Neuronal stem cell (in vitro differentiated cells): ENCODE data around the gene EIF3A.

ENCODE experiments used
- DNase-seq: peaks from one replicate; pipeline ENCODE4 v3.0.0-alpha.2; 2013; ENCODE audit warnings: low spot score
- H2AFZ ChIP-seq: one replicate; pipeline ENCODE4 v1.6.1; 2013; ENCODE audit warnings: mild to moderate bottlenecking, low read length, inconsistent platforms
- H2AK5ac ChIP-seq: 2 replicates; pipeline ENCODE4 v1.6.1; 2013; ENCODE audit warnings: low read depth, mild to moderate bottlenecking, inconsistent platforms, low read length, moderate library complexity, mixed read lengths
- H2BK120ac ChIP-seq: 2 replicates; pipeline ENCODE4 v1.6.1; 2013; ENCODE audit warnings: low read depth, mild to moderate bottlenecking, inconsistent platforms, low read length, moderate library complexity, mixed read lengths
- H2BK12ac ChIP-seq: one replicate; pipeline ENCODE4 v1.6.1; 2013; ENCODE audit warnings: low read length, inconsistent platforms
- H2BK15ac ChIP-seq: 2 replicates; pipeline ENCODE4 v1.6.1; 2013; ENCODE audit warnings: mild to moderate bottlenecking, low read length, inconsistent platforms, mixed read lengths
- H2BK5ac ChIP-seq: one replicate; pipeline ENCODE4 v1.6.1; 2013; ENCODE audit warnings: inconsistent platforms, mild to moderate bottlenecking, low read length, moderate library complexity
- H3K14ac ChIP-seq: one replicate; pipeline ENCODE4 v1.6.1; 2013; ENCODE audit warnings: low read length, inconsistent platforms
- H3K18ac ChIP-seq: 2 replicates; pipeline ENCODE4 v1.6.1; 2013; ENCODE audit warnings: low read length, inconsistent platforms
- H3K23ac ChIP-seq: 2 replicates; pipeline ENCODE4 v1.6.1; 2013; ENCODE audit warnings: low read depth, mild to moderate bottlenecking, mixed read lengths, low read length, inconsistent platforms; ENCODE audit not compliant: poor library complexity
- H3K27ac ChIP-seq: replicated peaks from 3 replicates; pipeline ENCODE4 v1.5.1; 2013; ENCODE audit warnings: low read length, inconsistent platforms
- H3K27me3 ChIP-seq, 3 experiments: 2 replicates each; pipeline ENCODE4 v1.6.1; 2013; ENCODE audit warnings: low read length in 3 of 3, mild to moderate bottlenecking in 2 of 3, inconsistent platforms in 1 of 3, low read depth in 1 of 3, mixed read lengths in 1 of 3, moderate library complexity in 1 of 3; ENCODE audit not compliant: control insufficient read depth in 3 of 3, insufficient read depth in 3 of 3
- H3K36me3 ChIP-seq, 2 donors: replicated peaks in 1 of 2; 2 replicates each; pipeline ENCODE4 v1.6.1; 2013; ENCODE audit warnings: low read length in 2 of 2; ENCODE audit not compliant: control insufficient read depth in 2 of 2, insufficient read depth in 2 of 2
- H3K4ac ChIP-seq: 2 replicates; pipeline ENCODE4 v1.6.1; 2013; ENCODE audit warnings: inconsistent platforms, mild to moderate bottlenecking, low read length, moderate library complexity
- H3K4me1 ChIP-seq, 2 donors: 1 replicate in 1 of 2; 2 replicates in 1 of 2; pipeline ENCODE4 v1.6.1; 2013; ENCODE audit warnings: low read length in 2 of 2, low read depth in 1 of 2; ENCODE audit not compliant: control insufficient read depth in 2 of 2, insufficient read depth in 1 of 2
- H3K4me2 ChIP-seq: one replicate; pipeline ENCODE4 v1.6.1; 2013; ENCODE audit warnings: mild to moderate bottlenecking, low read length, inconsistent platforms; ENCODE audit not compliant: insufficient read depth, poor library complexity, severe bottlenecking
- H3K4me3 ChIP-seq, 2 donors: 2 replicates each; pipeline ENCODE4 v1.5.1; 2013; ENCODE audit warnings: low read length in 2 of 2, mild to moderate bottlenecking in 2 of 2, inconsistent platforms in 1 of 2, moderate library complexity in 1 of 2
- H3K79me1 ChIP-seq: one replicate; pipeline ENCODE4 v1.6.1; 2013; ENCODE audit warnings: low read depth, mild to moderate bottlenecking, inconsistent platforms, low read length, moderate library complexity
- H3K9ac ChIP-seq: one replicate; pipeline ENCODE4 v1.6.1; 2013; ENCODE audit warnings: mild to moderate bottlenecking, low read depth, low read length, inconsistent platforms; ENCODE audit not compliant: poor library complexity
- H3K9me3 ChIP-seq, 2 donors: replicated peaks in 1 of 2; 2 replicates each; pipeline versions ENCODE3 to v1.6.1; 2013; ENCODE audit warnings: low read length in 2 of 2, mild to moderate bottlenecking in 2 of 2, inconsistent platforms in 1 of 2, low read depth in 1 of 2, mixed read lengths in 1 of 2, moderate library complexity in 1 of 2; ENCODE audit not compliant: control insufficient read depth in 2 of 2, insufficient read depth in 1 of 2
- H4K8ac ChIP-seq: one replicate; pipeline ENCODE4 v1.6.1; 2013; ENCODE audit warnings: low read depth, mild to moderate bottlenecking, inconsistent platforms, low read length, moderate library complexity
- H4K91ac ChIP-seq: one replicate; pipeline ENCODE4 v1.6.1; 2013; ENCODE audit warnings: low read length, low read depth, mild to moderate bottlenecking, inconsistent platforms; ENCODE audit not compliant: poor library complexity
- whole genome bisulfite sequencing, 2 donors: extraction: QIAGEN DNeasy Blood & Tissue Kit; methylation state at CpG; one replicate each; pipeline ENCODE4 v1.1.7; 2013; ENCODE audit warnings: missing lambda C conversion rate in 2 of 2, mixed read lengths in 1 of 2; ENCODE audit not compliant: insufficient read length in 2 of 2, insufficient replicate concordance in 1 of 2; ENCODE audit errors: extremely low coverage in 2 of 2; 5-methylcytosine and 5-hydroxymethylcytosine counted together

Gene EIF3A

DNA sequence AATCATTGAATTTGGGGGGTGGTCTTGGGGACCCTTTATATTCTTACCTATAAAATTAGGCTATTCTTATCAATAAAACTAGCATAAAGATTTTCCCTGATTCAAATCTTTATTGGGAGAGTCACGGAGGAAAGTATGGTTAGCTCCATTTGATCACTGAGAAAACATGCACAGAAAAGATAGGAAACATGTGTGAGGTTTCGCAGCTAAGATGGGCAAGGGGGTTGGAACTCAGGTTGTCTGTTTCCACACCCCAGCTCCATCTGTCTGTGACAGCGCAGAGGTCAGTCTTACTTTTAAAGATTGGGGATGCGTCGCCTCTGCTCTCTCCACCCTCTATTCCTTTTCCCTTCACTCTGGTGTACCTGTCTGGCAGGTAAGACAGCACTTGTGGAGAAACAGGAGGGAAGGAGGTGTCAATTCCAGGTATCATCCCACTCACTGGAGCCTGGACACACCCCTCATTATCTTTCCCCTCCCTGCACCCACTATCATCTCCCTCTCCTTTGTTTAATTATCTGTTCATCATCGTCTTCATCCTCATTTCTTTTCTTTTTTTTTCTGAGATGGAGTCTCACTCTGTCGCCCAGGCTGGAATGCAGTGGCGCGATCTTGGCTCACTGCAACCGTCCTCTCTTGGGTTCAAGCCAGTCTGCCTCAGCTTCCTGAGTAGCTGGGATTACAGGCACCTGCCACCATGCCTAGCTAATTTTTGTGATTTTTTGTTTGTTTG lies 20.9 kb upstream of the EIF3A start:
- H2BK15ac ChIP-seq, result no peak overlapping the region
- H2BK12ac ChIP-seq, result no peak overlapping the region
- no peaks in the 10 kb centered on the region for H3K9me3 ChIP-seq
- H3K27me3 ChIP-seq, result peaks cover 0 to 8% (median 0%) of the 10 kb centered on the region in 3 experiments
- H3K4ac ChIP-seq, result no peak overlapping the region
- no peak overlapping the region for H2BK5ac ChIP-seq
- WGBS, 2 donors, result no CpG with 5 or more reads among the region's 10 CpGs
- H3K4me1 ChIP-seq, result peaks cover 0 to 2% of the 10 kb centered on the region in 2 donors
- no peak overlapping the region for H4K8ac ChIP-seq
- H3K27ac ChIP-seq, result no peak overlapping the region
- H2AFZ ChIP-seq, result no peak overlapping the region
- H3K79me1 ChIP-seq, result peaks cover 3% of the 10 kb centered on the region
- DNase-seq, result no peak
- no peak overlapping the region for H2BK120ac ChIP-seq
- H3K9ac ChIP-seq, result no peak overlapping the region
- no peak overlapping the region for H4K91ac ChIP-seq
- peaks cover 0 to 9% of the 10 kb centered on the region in 2 donors for H3K36me3 ChIP-seq
- no peak overlapping the region for H3K4me3 ChIP-seq
- no peak overlapping the region for H3K4me2 ChIP-seq
- no peak overlapping the region for H3K14ac ChIP-seq
- no peak overlapping the region for H3K18ac ChIP-seq
- no peak overlapping the region for H3K23ac ChIP-seq
- no peak overlapping the region for H2AK5ac ChIP-seq

DNA sequence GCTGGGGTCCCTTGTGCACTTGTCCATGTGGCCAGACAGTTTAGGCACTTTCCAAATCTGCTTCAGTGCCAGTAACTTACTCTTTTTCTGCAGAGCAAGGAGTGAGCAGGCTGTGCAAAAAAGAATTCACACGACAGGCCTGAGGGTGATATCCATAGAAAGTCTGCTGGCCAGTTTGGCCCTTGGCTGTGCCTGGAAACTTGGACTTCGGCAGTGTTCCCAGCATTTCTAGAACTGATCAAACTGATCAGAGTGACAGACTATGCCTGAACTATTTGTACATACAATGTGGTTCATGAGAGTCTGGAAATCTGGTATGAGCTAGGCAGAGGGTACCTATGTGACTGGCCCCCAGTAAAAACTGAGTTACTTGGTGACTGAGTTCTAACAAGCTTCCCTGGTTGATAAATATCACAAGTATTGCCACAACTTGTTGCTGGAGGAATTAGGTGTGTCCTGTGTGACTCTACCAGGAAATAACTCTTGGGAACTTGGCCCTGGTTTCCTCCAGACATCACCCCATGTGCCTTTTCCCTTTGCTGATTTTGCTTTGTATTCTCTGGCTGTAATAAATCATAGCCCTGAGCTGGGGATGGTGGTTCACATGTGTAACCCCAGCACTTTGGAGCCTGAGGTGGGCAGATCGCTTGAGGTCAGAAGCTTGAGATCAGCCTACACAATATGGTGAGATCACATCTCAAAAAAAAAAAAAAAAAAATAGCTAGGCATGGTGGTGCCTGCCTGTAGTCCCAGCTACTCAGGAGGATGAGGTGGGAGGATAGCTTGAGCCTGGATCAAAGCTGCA lies 20.0 kb upstream of the EIF3A start:
- Histone ChIP-seq H3K23ac (no peak overlapping the region), H3K9me3 (no peaks in the 10 kb centered on the region), H3K4me3 (no peak overlapping the region), H4K91ac (no peak overlapping the region), H2BK15ac (no peak overlapping the region), H4K8ac (no peak overlapping the region), H3K9ac (no peak overlapping the region), H3K27ac (no peak overlapping the region), H3K18ac (no peak overlapping the region), H3K36me3 (peaks cover 0 to 3% of the 10 kb centered on the region in 2 donors), H3K4ac (no peak overlapping the region), H3K4me2 (no peak overlapping the region), H3K79me1 (peaks cover 3% of the 10 kb centered on the region), H3K14ac (no peak overlapping the region), H2BK120ac (no peak overlapping the region), H3K4me1 (peaks cover 0 to 2% of the 10 kb centered on the region in 2 donors), H2AK5ac (no peak overlapping the region), H3K27me3 (peaks cover 0 to 13% (median 0%) of the 10 kb centered on the region in 3 experiments), H2BK5ac (no peak overlapping the region), H2BK12ac (no peak overlapping the region), H2AFZ (no peak overlapping the region)
- DNase-seq, result no peak
- no CpG with 5 or more reads among the region's 3 CpGs for whole genome bisulfite sequencing, 2 donors

DNA sequence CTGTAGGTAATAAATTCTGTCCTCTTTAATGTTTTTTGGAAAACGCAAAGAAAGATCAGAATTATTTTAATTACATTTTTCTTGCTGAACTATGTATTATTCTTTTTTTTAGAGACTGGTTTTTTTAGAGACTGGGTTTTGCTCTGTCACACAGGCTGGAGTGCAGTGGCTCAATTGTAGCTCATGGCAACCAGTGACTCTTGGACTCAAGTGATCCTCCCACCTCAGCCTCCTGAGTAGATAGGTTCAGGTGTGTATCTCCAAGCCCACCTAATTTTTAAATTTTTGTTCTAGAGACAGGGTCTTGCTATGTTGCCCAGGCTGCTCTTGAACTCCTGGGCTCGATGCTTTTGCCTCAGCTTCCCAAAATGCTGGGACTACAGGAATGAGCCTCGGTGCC lies 18.0 kb upstream of the EIF3A start:
- Histone ChIP-seq H2AFZ (no peak overlapping the region), H3K4me1 (peaks cover 0 to 1% of the 10 kb centered on the region in 2 donors), H3K9ac (no peak overlapping the region), H2BK5ac (no peak overlapping the region), H3K27ac (no peak overlapping the region), H2BK15ac (no peak overlapping the region), H3K23ac (no peak overlapping the region), H3K36me3 (no peaks in the 10 kb centered on the region), H2BK120ac (no peak overlapping the region), H2BK12ac (no peak overlapping the region), H3K79me1 (no peaks in the 10 kb centered on the region), H4K91ac (no peak overlapping the region), H3K18ac (no peak overlapping the region), H3K4me3 (no peak overlapping the region), H2AK5ac (no peak overlapping the region), H3K14ac (no peak overlapping the region), H3K9me3 (no peaks in the 10 kb centered on the region), H3K4ac (no peak overlapping the region), H4K8ac (no peak overlapping the region), H3K4me2 (no peak overlapping the region), H3K27me3 (peaks cover 0 to 19% (median 0%) of the 10 kb centered on the region in 3 experiments)
- DNase-seq, result no peak
- no CpG with 5 or more reads among the region's 3 CpGs for WGBS, 2 donors
